Activated CD4-positive, alpha-beta T cell treated with anti-CD3 and anti-CD28 coated beads, Interleukin-2, amount 50 U/mL, for 1 hour (primary cell): ENCODE measurements around the gene ADIPOQ.
"Not testable (repeated sequence)": the region's sequence is repeated elsewhere in the genome, so short reads cannot be mapped to it uniquely, and the experiment has no call there.

Experiments used
- DNase-seq: peaks from one replicate; pipeline ENCODE4 v3.0.0-alpha.2; 2020

The ADIPOQ gene

DNA sequence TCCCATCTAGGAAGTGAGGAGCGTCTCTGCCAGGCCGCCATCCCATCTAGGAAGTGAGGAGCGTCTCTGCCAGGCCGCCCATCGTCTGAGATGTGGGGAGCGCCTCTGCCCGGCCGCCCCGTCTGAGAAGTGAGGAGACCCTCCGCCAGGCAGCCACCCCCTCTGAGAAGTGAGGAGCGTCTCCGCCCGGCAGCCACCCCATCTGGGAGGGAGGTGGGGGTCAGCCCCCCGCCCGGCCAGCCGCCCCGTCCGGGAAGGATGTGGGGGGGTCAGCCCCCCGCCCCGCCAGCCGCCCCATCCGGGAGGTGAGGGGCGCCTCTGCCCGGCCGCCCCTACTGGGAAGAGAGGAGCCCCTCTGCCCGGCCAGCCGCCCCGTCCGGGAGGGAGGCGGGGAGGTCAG lies 31.3 kb downstream of the ADIPOQ start:
- not testable (repeated sequence) for DNase-seq

- DNase-seq = not testable (repeated sequence)
Observed at GRCh38 chr3:186874216-186874615, 31.7 kb downstream of the ADIPOQ start.

DNA sequence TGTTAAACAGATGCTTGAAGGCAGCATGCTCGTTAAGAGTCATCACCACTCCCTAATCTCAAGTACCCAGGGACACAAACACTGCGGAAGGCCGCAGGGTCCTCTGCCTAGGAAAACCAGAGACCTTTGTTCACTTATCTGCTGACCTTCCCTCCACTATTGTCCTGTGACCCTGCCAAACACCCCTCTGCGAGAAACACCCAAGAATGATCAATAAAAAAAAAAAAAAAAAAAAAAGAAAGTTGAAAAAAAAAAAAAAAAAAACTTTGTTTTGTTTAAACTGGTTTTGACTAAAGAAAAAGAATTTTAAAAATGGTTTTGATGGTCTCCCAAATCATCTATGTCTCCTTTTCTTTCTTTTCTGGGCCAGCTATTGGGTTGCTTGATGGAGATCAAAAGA lies 32.3 kb downstream of the ADIPOQ start:
- not testable (repeated sequence) for DNase-seq

DNA sequence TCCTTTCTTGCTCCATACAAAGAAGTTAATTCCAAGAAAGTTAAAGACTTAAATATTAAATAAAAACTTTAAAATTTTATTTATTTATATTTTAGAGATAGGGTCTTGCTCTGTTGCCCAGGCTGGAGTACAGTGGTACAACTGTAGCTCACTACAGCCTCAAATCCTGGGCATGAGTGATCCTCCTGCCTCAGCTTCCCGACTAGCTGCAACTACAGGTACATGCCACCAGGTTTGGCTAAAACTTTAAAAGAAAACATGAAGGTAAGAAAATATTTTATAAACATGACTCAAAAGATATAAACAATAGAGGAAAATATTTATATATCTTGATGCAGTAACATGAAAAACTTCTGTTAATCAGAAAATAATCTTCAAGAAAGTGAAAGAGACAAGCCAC lies 33.2 kb downstream of the ADIPOQ start:
- DNase-seq = no peak

DNA sequence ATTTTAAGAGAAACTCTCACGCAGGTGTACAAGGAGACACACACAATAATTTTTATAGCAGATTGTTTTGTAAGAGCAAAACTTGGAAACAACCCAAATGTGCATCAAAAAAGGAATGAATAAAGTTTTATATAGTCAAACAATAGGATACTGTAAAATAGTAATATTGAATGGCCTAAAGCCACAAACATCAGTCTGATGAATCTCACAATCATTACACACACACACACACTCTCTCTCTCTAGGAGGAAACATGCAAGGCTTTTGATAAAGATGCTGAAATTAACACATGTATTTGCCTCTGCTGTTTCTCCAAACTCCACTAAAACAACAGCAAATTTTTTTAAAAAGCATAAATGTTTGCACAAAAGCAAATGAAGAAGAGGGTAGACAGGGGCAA lies 37.3 kb downstream of the ADIPOQ start:
- DNase-seq = no peak

- no peak for DNase-seq
Observed at GRCh38 chr3:186880406-186880805, 37.9 kb downstream of the ADIPOQ start.

DNA sequence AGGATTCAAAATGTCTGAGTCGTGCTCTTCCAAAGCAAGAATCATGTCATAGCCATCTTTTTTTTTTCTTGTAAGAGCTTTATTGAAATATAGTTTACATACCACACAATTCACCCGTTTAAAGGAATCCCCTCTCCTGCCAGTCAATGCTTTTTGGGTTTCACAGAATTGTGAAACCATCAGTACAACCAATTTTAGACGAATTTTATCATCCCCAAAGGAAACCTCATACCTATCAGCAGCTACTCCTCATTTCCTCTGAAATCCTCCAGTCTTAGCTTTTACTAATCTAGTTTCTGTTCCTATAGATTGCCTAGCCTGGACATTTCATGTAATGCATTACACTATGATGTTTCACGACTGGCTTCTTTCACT lies 39.6 kb downstream of the ADIPOQ start:
- DNase-seq = no peak

DNA sequence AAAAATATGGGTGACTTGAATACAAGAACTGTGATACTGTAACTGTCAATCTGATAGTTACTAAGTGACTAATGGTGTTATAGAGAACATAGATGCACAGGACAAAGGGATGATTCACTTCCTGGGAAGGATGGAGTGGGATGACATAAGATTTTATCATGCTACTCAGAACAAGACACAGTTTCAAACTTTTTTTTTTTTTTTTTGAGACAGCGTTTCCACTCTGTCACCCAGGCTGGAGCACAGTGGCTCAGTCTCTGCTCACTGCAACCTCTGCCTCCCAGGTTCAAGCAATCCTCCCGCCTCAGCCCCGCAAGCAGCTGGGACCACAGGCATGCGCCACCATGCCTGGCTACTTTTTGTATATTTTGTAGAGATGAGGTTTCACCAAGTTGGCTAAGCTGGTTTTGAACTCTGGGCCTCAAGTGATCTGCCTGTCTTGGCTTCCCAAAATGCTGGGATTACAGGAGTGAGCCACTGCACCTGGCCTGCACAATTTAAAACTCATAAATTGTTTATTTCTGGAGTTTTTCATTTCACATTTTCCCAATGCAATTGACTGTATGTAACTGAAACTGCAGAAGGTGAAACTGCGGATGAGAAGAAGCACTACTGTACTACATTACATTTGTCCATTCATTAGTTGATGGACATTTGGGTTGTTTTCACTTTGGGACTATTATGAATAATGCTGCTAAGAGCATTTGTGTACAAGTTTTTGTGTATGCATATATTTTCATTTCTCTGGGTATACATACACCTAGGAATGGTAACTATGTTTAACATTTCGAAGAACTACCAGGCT lies 40.6 kb downstream of the ADIPOQ start:
- DNase-seq = no peak

DNA sequence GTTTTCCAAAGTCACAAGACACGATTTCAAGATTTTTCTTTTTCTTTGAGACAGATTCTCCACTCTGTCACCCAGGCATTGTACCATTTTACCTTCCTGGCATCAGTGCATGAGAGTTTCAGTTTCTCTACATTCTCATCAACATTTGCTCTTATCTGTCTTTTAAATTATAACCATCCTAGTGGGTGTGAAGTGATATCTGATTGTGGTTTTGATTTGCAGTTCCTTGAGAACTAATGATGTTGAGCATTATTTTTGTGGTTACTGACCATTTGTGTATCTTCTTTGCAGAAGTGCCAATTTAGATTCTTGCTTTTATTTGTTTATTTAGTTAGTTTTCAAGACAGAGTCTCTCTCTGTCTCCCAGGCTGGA lies 41.2 kb downstream of the ADIPOQ start:
- DNase-seq = no peak

GRCh38 chr3:186884868-186885267 lies 42.4 kb downstream of the ADIPOQ start:
- DNase-seq = not testable (repeated sequence)

GRCh38 chr3:186886202-186886981 lies 43.9 kb downstream of the ADIPOQ start:
- no peak for DNase-seq

GRCh38 chr3:186887507-186887938 lies 45.0 kb downstream of the ADIPOQ start:
- DNase-seq = not testable (repeated sequence)

GRCh38 chr3:186888569-186888968 lies 46.1 kb downstream of the ADIPOQ start:
- no peak for DNase-seq

DNA sequence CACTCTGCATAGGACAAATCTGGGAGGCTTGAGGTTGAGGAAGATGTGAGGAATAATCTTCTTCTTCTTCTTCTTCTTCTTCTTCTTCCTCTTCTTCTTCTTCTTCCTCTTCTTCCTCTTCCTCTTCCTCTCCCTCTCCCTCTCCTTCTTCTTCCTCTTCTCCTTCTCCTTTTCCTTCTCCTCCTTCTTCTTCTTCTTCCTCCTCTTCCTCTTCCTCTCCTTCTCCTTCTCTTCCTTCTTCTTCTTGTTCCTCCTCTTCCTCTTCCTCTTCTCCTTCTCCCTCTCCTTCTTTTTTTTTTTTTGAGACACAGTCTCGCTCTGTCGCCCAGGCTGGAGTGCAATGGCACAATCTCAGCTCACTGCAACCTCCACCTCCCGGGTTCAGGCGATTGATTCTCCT lies 47.2 kb downstream of the ADIPOQ start:
- DNase-seq = not testable (repeated sequence)

DNA sequence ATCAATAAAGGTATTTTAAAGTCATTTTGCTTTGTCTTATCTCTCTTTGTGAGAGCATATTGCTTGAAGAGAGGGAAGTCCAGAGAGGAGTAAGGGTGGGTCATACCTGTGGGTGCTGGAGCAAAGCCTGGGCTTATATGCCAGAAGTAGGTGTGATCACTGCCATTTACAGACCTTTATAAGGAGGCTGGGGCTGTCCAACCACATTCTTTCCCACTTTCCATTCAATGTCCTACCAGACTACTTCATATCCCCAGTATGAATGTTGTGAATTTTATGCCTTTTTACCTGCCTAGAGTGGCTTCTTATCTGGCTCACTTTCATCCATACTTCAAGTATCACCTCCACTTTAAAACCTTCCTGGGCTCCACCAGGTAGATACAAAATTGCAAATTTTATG lies 48.4 kb downstream of the ADIPOQ start:
- no peak for DNase-seq

GRCh38 chr3:186893071-186893470 lies 50.6 kb downstream of the ADIPOQ start:
- DNase-seq = not testable (repeated sequence)

DNA sequence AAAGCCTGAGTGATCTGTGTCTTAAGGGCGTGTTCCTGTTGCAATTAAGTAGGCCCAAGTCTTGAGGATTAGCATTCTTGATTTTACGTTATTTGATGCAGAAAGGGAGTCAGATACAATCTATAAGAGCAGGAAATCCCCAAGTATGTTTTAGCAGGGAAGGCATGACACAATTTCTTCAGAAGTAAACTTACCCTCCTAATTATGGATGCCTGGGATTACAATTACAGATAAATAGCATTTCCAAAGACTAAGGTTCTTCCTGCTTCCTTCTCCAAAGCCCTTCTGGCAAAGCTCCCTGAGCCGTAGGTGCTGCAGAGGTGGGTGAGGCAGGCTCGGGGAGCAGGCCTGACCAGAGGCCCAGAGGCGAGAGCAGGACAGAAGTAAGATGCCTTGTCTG lies 52.9 kb downstream of the ADIPOQ start:
- no peak for DNase-seq

DNA sequence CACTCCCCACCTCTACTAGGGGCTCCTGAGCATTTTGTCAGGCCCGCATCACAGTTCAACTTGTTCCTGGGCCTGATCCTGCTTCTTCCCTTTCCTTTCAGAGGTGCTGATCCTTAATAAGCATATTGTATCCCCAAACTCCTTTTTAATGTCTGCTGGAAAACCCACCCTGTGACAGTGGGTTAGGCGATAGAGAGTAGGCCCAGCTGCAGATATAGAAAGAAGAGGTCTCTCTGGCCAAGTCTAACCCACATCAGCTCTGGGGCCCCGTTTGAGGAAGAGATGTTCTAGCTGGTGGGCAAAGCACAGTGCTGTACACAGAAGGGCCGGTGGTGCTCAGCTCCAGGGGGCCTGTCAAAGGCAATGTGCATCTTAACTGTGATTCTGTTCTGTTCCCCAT lies 53.5 kb downstream of the ADIPOQ start:
- DNase-seq = no peak

DNA sequence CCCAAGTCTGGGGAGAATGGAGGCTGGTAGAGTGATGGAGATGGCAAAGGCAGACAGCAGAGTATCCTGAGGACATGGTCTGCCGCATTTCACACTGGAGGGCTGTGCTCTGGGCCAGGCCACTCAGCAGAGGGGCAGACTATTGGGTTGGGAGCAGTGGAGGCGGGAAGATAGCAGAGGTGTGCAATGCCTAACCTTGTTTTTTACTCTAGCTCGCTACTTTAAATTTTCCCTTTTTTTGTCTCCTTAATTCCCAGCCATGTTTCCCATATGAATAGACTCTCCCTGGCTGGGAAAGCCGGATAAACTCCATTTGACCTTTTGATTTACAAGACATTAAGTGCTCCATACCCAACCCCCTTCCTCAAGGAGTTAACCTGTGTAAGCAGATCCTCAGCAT lies 54.4 kb downstream of the ADIPOQ start:
- DNase-seq = no peak

GRCh38 chr3:186901135-186901734 lies 58.7 kb downstream of the ADIPOQ start:
- no peak for DNase-seq

- DNase-seq = no peak
Observed at GRCh38 chr3:186902154-186902553, 59.6 kb downstream of the ADIPOQ start.

DNA sequence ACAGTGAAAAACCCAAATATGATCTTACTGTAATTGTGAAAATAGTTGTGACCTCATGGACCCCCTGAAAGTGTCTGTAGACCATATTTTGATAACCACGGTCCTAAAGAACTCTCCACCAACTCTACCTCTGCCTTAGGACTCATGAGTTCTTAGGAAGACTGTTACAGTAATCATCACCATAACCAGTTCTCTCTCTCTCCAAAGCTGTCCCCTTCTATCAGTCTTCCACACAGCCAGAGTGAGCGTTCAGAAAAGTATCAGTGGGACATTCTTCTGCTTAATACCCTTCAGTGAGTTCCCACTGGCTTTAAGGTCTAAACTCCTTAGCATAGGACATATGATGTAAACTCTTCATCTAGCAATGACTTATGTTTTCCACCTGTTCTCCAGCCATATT lies 60.2 kb downstream of the ADIPOQ start:
- DNase-seq = no peak

DNA sequence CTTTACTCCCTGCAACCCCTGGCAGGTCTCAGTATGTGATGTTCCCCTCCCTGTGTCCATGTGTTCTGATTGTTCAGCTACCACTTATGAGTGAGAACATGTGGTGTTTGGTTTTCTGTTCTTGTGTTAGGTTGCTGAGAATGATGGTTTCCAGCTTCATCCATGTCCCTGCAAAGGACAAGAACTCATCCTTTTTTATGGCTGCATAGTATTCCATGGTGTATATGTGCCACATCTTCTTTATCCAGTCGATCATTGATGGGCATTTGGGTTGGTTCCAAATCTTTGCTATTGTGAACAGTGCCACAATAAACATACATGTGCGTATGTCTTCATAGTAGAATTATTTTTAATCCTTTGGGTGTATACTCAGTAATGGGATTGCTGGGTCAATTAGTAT lies 61.2 kb downstream of the ADIPOQ start:
- not testable (repeated sequence) for DNase-seq

DNA sequence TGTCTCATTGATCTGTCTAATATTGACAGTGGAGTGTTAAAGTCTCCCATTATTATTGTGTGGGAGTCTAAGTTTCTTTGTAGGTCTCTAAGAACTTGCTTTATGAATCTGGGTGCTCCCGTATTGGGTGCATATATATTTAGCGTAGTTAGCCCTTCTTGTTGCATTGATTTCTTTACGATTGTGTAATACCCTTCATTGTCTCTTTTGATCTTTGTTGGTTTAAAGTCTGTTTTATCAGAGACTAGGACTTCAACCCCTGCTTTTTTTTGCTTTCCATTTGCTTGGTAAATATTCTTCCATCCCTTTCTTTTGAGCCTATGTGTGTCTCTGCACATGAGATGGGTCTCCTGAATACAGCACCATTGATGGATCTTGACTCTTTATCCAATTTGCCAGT lies 64.6 kb downstream of the ADIPOQ start:
- not testable (repeated sequence) for DNase-seq
